ENCODE measurements around the gene KCND2. TPM values are rescaled to one million over a fixed set of nuclear protein-coding genes. Genes with fewer than 3 reads are reported as not detected.

Gene KCND2
- total and polyA plus RNA-seq, 2 of the 4 experiments (the other 2 are of a cell fraction): under 0.01 TPM; not detected in 1

DNA sequence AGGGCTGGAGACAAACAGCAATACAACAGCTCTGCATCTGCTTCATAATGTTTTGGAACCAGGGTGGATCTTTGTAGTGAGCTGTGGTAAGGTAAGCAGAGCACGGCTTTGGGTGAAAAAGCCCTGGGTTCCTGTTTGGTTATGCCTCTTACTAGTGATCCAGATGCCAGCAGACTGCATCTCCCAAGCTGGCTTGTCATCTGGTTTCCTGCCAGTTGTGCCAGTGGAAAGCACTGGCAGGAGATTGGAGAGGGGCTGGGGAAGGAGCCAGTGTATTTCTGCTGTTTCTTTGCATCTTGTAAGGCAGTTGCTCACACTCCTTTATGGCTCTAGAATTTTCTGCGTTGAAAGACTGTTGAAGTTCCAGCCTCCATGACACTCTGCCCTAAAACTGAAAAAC lies 447.3 kb downstream of the KCND2 start:
- no peak overlapping the region for H3K56ac ChIP-seq (ENCODE audit: extremely low read depth, insufficient read depth, low read length)
- H3K23ac ChIP-seq (ENCODE audit: low read depth, low read length): no peak overlapping the region
- no peak overlapping the region for H3K9ac ChIP-seq (ENCODE audit: low read depth, low read length)
- 57% methylated on average over 1 of the region's 2 CpGs; no CpG with 5 or more reads in 1 of the 2 experiments for WGBS, 2 experiments (ENCODE audit: extremely low coverage in 2 of 2, insufficient read length in 1 of 2)
- no peaks in the 10 kb centered on the region for H3K79me1 ChIP-seq (ENCODE audit: low read depth in 1 of 2, low read length in 2 of 2)
- DNase-seq (no peak), ATAC-seq (ENCODE audit: low read depth) (no peak)
- H4K8ac ChIP-seq (ENCODE audit: low read depth in 2 of 2, low read length in 2 of 2): no peak overlapping the region
- H2AK9ac ChIP-seq (replicated peaks; ENCODE audit: low read depth, low read length, poor library complexity): no peak overlapping the region
- intact Hi-C loops (cut with micrococcal nuclease): loop anchor here (10.0 kb wide), 3 partner anchors 446 to 1026 kb away; partner anchors contain the start of gene KCND2
- no peaks in the 10 kb centered on the region for H3K9me3 ChIP-seq (ENCODE audit: control insufficient read depth, insufficient read depth, low read length)
- no peaks in the 10 kb centered on the region for H4K20me1 ChIP-seq (ENCODE audit: insufficient read depth, low read length)
- ChIA-PET POLR2A (ENCODE audit: unreplicated experiment) (no interaction called here), CTCF (no interaction called here)
- H3K36me3 ChIP-seq (ENCODE audit: control insufficient read depth, insufficient read depth, low read length): no peaks in the 10 kb centered on the region
- in situ Hi-C loops (cut with MboI; ENCODE audit: low sequenced_read_pairs): no loop called here
- H3K4me3 ChIP-seq (ENCODE audit: insufficient read depth, low read depth, low read length): no peak overlapping the region
- no peak overlapping the region for H2AK5ac ChIP-seq (ENCODE audit: low read depth, low read length)
- H4K5ac ChIP-seq (ENCODE audit: low read depth, low read length): no peak overlapping the region
- H3K18ac ChIP-seq (ENCODE audit: low read depth, low read length): no peak overlapping the region
- no peak overlapping the region for H3K4ac ChIP-seq (ENCODE audit: low read depth, low read length)
- TF ChIP-seq NFE2L2 (IDR thresholded peaks at IDR 0.05; ENCODE audit: low read depth, low read length) (no peak), CHD1 (IDR thresholded peaks at IDR 0.05; ENCODE audit: low read depth, low read length) (no peak), BHLHE40 (IDR thresholded peaks at IDR 0.05; ENCODE audit: low read depth, low read length) (no peak), MAZ (IDR thresholded peaks at IDR 0.05; ENCODE audit: borderline replicate concordance, low read depth, low read length) (no peak), RCOR1 (IDR thresholded peaks at IDR 0.05; ENCODE audit: insufficient replicate concordance, low read length) (no peak), SMC3 (IDR thresholded peaks at IDR 0.05; ENCODE audit: low read depth, low read length) (no peak), FOS (IDR thresholded peaks at IDR 0.05; ENCODE audit: low read depth, low read length) (no peak), MXI1 (IDR thresholded peaks at IDR 0.05; ENCODE audit: borderline replicate concordance, low read depth, low read length) (no peak)
- TF ChIP-seq, protein P1, sequence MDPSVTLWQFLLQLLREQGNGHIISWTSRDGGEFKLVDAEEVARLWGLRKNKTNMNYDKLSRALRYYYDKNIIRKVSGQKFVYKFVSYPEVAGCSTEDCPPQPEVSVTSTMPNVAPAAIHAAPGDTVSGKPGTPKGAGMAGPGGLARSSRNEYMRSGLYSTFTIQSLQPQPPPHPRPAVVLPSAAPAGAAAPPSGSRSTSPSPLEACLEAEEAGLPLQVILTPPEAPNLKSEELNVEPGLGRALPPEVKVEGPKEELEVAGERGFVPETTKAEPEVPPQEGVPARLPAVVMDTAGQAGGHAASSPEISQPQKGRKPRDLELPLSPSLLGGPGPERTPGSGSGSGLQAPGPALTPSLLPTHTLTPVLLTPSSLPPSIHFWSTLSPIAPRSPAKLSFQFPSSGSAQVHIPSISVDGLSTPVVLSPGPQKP (IDR thresholded peaks at IDR 0.05; ENCODE audit: borderline replicate concordance, low read depth, low read length): no peak
- TF ChIP-seq, protein P2, sequence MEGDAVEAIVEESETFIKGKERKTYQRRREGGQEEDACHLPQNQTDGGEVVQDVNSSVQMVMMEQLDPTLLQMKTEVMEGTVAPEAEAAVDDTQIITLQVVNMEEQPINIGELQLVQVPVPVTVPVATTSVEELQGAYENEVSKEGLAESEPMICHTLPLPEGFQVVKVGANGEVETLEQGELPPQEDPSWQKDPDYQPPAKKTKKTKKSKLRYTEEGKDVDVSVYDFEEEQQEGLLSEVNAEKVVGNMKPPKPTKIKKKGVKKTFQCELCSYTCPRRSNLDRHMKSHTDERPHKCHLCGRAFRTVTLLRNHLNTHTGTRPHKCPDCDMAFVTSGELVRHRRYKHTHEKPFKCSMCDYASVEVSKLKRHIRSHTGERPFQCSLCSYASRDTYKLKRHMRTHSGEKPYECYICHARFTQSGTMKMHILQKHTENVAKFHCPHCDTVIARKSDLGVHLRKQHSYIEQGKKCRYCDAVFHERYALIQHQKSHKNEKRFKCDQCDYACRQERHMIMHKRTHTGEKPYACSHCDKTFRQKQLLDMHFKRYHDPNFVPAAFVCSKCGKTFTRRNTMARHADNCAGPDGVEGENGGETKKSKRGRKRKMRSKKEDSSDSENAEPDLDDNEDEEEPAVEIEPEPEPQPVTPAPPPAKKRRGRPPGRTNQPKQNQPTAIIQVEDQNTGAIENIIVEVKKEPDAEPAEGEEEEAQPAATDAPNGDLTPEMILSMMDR (conservative IDR thresholded peaks at IDR 0.05; ENCODE audit: low read depth, low read length): no peak
- TF ChIP-seq, protein P3, sequence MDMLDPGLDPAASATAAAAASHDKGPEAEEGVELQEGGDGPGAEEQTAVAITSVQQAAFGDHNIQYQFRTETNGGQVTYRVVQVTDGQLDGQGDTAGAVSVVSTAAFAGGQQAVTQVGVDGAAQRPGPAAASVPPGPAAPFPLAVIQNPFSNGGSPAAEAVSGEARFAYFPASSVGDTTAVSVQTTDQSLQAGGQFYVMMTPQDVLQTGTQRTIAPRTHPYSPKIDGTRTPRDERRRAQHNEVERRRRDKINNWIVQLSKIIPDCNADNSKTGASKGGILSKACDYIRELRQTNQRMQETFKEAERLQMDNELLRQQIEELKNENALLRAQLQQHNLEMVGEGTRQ (IDR thresholded peaks at IDR 0.05; ENCODE audit: low read depth, low read length): no peak
- BruUV-seq (replicated peaks): no TSS peak
- H2BK15ac ChIP-seq (ENCODE audit: low read depth, low read length): no peak overlapping the region
- H2BK5ac ChIP-seq (ENCODE audit: low read depth, low read length, poor library complexity, severe bottlenecking): no peak overlapping the region
- no peak overlapping the region for H3K27ac ChIP-seq (ENCODE audit: insufficient read depth, low read length)
- peaks cover 8% of the 10 kb centered on the region for H3K27me3 ChIP-seq (ENCODE audit: control insufficient read depth, insufficient read depth, low read length)
- H2AFZ ChIP-seq (replicated peaks; ENCODE audit: low read length, poor library complexity): no peak overlapping the region
- H2BK120ac ChIP-seq (ENCODE audit: low read depth, low read length): no peak overlapping the region
- no peak overlapping the region for H3K14ac ChIP-seq (replicated peaks; ENCODE audit: low read depth, low read length)
- no peak overlapping the region for H3K4me2 ChIP-seq (ENCODE audit: low read depth, low read length)
- no peaks in the 10 kb centered on the region for H3K4me1 ChIP-seq (ENCODE audit: control insufficient read depth, insufficient read depth, low read length)
- H4K91ac ChIP-seq (ENCODE audit: insufficient read depth, low read depth, low read length): no peak overlapping the region
- H3K9me1 ChIP-seq (ENCODE audit: insufficient read depth, low read length): no peaks in the 10 kb centered on the region
- dilution Hi-C loops (cut with HindIII; ENCODE audit: low sequenced_read_pairs, unreplicated experiment): no loop called here
- no peak overlapping the region for H2BK20ac ChIP-seq (ENCODE audit: low read depth, low read length)
